HG03097 (cell line): ENCODE results near the gene SF3A1.

Source experiments
- ATAC-seq: cut with Tn5 transposase; IDR thresholded peaks from one replicate; pipeline ENCODE4 v1.9.1; 2021; ENCODE audit not compliant: unreplicated experiment, low FRiP score

Gene SF3A1

DNA sequence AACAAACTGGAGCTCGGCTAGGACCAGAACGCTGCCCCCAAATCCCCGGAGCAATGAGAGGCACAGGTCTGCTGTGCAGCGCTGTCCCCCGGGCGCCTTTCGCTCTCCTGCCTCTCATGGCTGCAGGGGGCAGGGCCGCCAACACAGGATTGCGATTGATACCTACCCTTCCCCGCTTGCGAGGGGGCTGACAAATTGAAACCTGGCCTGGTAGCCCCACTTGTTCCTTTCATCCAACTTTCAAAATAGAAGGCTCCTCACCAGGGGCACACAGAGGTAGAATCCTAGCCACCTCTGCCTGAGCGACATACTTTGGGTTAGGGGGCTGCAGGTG is 66.7 kb downstream of the SF3A1 start:
- ATAC-seq = no peak

GRCh38 chr22:30289141-30289979 is 67.3 kb downstream of the SF3A1 start, which contains the start of gene CASTOR1:
TSS of gene CASTOR1 (minus strand) at chr22:30289505. CDS start at chr22:30289497, 8 bp downstream.
- ATAC-seq = peak; percentile 60

GRCh38 chr22:30288419-30289140 is 68.1 kb downstream of the SF3A1 start:
- no peak for ATAC-seq

DNA sequence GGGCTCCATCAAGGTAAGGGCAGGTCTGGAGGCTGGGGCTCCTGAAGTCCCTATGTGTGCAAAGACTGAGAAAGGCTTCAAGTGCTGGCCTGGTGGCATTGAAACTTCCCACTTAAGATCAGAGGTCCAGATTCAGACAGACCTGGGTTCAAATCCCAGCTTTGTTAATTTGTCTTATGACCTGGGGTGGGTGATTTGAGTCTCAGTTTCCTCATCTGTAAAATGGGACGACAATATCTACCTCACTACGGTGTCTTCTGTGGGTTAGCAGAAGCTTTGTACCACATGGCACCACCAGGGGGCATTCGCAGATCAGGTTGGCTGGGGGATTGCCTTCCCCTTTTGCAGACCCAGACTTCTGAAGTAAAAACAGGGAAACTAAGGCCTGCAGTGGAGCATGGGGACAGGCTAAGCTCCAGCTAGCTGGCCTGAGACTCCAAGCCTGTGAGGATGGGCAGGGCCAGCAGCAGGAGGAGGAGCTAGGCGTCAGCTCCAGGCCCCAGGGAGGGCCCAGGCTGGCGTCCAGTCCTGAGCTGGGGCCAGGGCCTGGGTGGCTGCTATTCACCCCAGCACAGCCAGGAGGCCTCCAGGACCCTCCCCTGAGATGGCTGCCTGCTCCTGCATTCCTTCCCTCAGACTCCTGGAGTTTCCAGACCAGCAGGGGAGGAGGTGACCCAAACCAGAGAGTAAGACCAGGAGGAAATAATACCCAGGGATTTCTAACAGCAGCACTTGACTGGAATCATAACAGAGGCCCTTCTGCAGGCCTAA is 68.9 kb downstream of the SF3A1 start:
- no peak for ATAC-seq

DNA sequence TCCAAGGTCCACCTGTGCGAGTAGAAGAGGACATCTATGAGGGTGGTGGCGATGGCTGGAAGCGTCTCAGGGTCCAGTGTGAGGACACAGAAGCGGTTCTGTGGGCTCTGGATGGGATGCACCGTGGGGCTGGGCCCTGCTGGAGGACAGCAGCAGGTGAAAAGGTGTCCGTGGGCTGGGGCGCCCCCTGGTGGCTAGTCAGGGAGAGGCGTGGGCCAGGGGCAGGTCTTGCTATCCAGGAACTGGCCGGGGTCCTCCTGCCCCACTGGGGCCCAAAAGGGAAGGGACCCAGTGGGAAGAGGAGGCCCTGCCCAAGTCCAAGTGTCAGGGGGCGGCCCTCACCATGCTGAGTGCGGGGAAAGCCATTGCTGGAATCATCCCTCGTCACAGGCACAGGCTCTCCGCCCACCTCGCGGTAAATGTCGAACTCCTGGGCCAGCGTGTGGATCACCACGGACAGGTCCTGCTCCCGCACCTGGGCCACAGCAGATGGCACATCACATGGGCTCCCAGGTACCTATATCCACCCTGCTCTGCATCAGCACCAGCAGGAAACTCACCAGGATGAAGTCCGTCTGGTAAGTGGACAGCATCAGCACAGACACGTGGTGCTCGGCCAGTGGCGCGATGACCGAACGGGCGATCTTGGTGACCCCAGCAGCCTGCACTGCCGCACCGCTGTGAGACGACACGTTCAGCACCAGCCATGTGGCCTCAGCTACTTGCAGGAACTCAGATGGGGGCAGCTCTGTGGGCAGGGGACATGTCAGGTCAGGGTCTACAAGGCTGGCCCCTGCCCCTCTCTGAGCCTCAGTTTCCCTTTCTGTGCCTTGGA is 69.7 kb downstream of the SF3A1 start:
- ATAC-seq = no peak

- no peak for ATAC-seq
These were observed 70.4 kb downstream of the SF3A1 start for GRCh38 chr22:30286331-30286730.

- ATAC-seq = no peak
These were observed 70.9 kb downstream of the SF3A1 start for GRCh38 chr22:30285846-30286200.

- no peak for ATAC-seq
These were observed 71.4 kb downstream of the SF3A1 start for GRCh38 chr22:30285176-30285845.

GRCh38 chr22:30284666-30285065 is 72.0 kb downstream of the SF3A1 start:
- ATAC-seq = no peak

DNA sequence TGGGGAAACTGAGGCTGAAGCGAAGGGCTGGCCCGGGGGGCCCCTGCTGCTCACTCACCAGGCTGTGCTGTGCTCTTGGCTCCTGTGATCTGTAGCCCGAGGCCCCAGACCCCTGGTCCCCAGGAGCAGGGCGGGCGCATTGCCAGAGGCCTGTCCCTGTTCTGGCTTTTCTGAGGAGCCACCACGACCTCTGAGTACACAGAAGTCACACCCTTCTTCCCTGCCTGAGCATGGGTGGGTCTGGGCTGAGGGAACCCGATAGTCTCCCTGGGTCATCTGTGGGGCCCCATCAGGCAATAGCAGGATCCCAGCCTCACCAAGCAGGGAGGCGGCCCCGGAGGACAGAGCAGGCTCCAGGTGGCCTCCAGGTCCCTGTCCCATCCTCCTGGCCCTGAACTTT is 72.5 kb downstream of the SF3A1 start:
- no peak for ATAC-seq

- no peak for ATAC-seq
These were observed 73.4 kb downstream of the SF3A1 start for GRCh38 chr22:30283342-30283741.

DNA sequence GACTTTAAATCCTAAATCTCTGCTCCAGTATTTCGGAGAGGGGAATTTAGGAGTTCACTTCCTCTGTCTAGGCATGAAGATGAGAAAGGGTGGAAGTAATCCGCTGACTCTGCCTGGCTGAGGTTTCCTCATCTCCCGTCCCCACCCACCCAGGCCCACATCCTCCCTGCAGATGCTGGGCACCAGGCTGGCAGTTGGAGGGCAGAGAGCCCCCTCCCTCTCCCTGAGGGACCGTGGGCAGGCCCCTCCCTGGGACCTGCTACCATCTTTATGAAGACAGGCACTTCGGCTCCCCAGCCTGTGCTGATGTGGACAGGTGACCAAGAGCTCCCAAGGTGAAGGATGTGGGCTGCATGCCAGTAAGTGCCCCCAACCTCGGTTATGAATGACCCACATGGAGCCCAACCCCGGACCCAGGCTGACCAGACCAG is 74.1 kb downstream of the SF3A1 start:
- no peak for ATAC-seq
